GM23248 (cell line): ENCODE data around the gene MAP3K19. TPM values are rescaled to one million over a fixed set of nuclear protein-coding genes. Genes with fewer than 3 reads are reported as not detected.
A peak's percentile ranks its signal among the peaks of the same experiment; 100 is the strongest.

Experiments
- DNase-seq: peaks from one replicate; pipeline ENCODE4 v3.0.0-alpha.2; 2015
- H2AFZ ChIP-seq: fragments of 200-600 bp; sonication (generic); 2 replicates; pipeline ENCODE4 v1.6.1; 2016; ENCODE audit warnings: antibody characterized with exemption
- H3F3A ChIP-seq: fragments of 200-600 bp; sonication (generic); 2 replicates; pipeline ENCODE4 v1.6.1; 2016; ENCODE audit warnings: mild to moderate bottlenecking, antibody characterized with exemption, mixed run types; ENCODE audit not compliant: insufficient read depth
- H3K27ac ChIP-seq: fragments of 200-600 bp; sonication (generic); 2 replicates; pipeline ENCODE4 v1.5.1; 2016; ENCODE audit warnings: mild to moderate bottlenecking
- H3K27me3 ChIP-seq: fragments of 200-600 bp; sonication (generic); replicated peaks from 2 replicates; pipeline ENCODE4 v1.6.1; 2016; ENCODE audit warnings: mild to moderate bottlenecking; ENCODE audit not compliant: insufficient read depth
- H3K36me3 ChIP-seq: fragments of 200-600 bp; sonication (generic); 2 replicates; pipeline ENCODE4 v1.6.1; 2016; ENCODE audit warnings: low read depth, mild to moderate bottlenecking
- H3K4me1 ChIP-seq: fragments of 200-600 bp; sonication (generic); 2 replicates; pipeline ENCODE4 v1.6.1; 2016; ENCODE audit warnings: mild to moderate bottlenecking; ENCODE audit not compliant: insufficient read depth
- H3K4me2 ChIP-seq: fragments of 200-600 bp; sonication (generic); one replicate; pipeline ENCODE4 v1.6.1; 2016; ENCODE audit warnings: mild to moderate bottlenecking; ENCODE audit not compliant: unreplicated experiment
- H3K4me3 ChIP-seq: fragments of 200-600 bp; sonication (generic); 2 replicates; pipeline ENCODE4 v1.5.1; 2016; ENCODE audit warnings: mild to moderate bottlenecking
- H3K79me2 ChIP-seq: fragments of 200-600 bp; sonication (generic); 2 replicates; pipeline ENCODE4 v1.6.1; 2016; ENCODE audit warnings: mild to moderate bottlenecking; ENCODE audit not compliant: insufficient read depth
- H3K9ac ChIP-seq: fragments of 200-600 bp; sonication (generic); 2 replicates; pipeline ENCODE4 v1.6.1; 2016; ENCODE audit warnings: mild to moderate bottlenecking
- H3K9me2 ChIP-seq: fragments of 200-600 bp; sonication (generic); 2 replicates; pipeline ENCODE4 v1.6.1; 2016; ENCODE audit warnings: mixed run types, mild to moderate bottlenecking, moderate library complexity; ENCODE audit not compliant: insufficient read depth
- H3K9me3 ChIP-seq: fragments of 200-600 bp; sonication (generic); one replicate; pipeline ENCODE4 v1.6.1; 2017; ENCODE audit warnings: low read depth
- H4K20me1 ChIP-seq: fragments of 200-600 bp; sonication (generic); 2 replicates; pipeline ENCODE4 v1.6.0; 2016; ENCODE audit not compliant: insufficient read depth
- EZH2 ChIP-seq: fragments of 200-600 bp; sonication (generic); IDR thresholded peaks from 2 replicates; pipeline ENCODE4 v1.6.1; 2018; ENCODE audit warnings: antibody characterized with exemption, mild to moderate bottlenecking; ENCODE audit not compliant: insufficient read depth, poor library complexity, severe bottlenecking
- EZH2phosphoT487 ChIP-seq: fragments of 200-600 bp; sonication (generic); IDR thresholded peaks from 2 replicates; pipeline ENCODE4 v1.6.1; 2018; ENCODE audit warnings: antibody characterized with exemption, moderate library complexity, mild to moderate bottlenecking, low read depth; ENCODE audit not compliant: insufficient read depth
- WGBS, 2 experiments: methylation state at CpG; one replicate each; pipeline ENCODE4 v1.1.6; 2015 to 2017; ENCODE audit warnings: low lambda C conversion rate in 2 of 2, low coverage in 1 of 2; ENCODE audit errors: missing lambda C conversion rate in 2 of 2; 5-methylcytosine and 5-hydroxymethylcytosine counted together
- in situ Hi-C: fragments of 300-500 bp; cut with MboI; formaldehyde crosslinking; loops from 2 replicates; pipeline ENCODE4 v1.15.0; 2020
- polyA plus RNA-seq: library from polyadenylated mRNA; unstranded; fragments of >200 nt; fragmentation: Nextera tagmentation; extraction: Ambion mirVana; gene quantifications from 2 replicates; pipeline ENCODE4 v1.2.1, GENCODE V29; 2016
- total RNA-seq: library from RNA; depleted of rRNA; stranded (reverse); fragments of >200 nt; shearing (Covaris generic); gene quantifications from 2 replicates; pipeline ENCODE4 v1.2.3, GENCODE V29; 2014

Gene MAP3K19
- total and polyA plus RNA-seq, 2 experiments from 2014 or later: not detected

- no peaks in the 10 kb centered on the region for H3K27me3 ChIP-seq
- H3F3A ChIP-seq: peaks cover 21% of the 10 kb centered on the region
- no peaks in the 10 kb centered on the region for H3K36me3 ChIP-seq
- no peak overlapping the region for H3K4me2 ChIP-seq
- H3K9ac ChIP-seq: no peak overlapping the region
- H3K27ac ChIP-seq: no peak overlapping the region
- peaks cover 42% of the 10 kb centered on the region; the same call in 1 of the 2 replicates for H4K20me1 ChIP-seq
- peaks cover 20% of the 10 kb centered on the region for H3K4me1 ChIP-seq
- peak; percentile 58 for DNase-seq
- TF ChIP-seq EZH2: no peak
- TF ChIP-seq EZH2phosphoT487: no peak
- in situ Hi-C loops: no loop called here
- H3K9me2 ChIP-seq: no peaks in the 10 kb centered on the region
- no peaks in the 10 kb centered on the region for H3K9me3 ChIP-seq
- H3K79me2 ChIP-seq: peaks cover 100% of the 10 kb centered on the region
- H3K4me3 ChIP-seq: no peak overlapping the region
- no peak overlapping the region for H2AFZ ChIP-seq
- WGBS, 2 experiments: 94 to 95% methylated on average over 3 of the region's 3 CpGs
These were observed 120.1 kb downstream of the MAP3K19 start for GRCh38 chr2:134927195-134927594.

DNA sequence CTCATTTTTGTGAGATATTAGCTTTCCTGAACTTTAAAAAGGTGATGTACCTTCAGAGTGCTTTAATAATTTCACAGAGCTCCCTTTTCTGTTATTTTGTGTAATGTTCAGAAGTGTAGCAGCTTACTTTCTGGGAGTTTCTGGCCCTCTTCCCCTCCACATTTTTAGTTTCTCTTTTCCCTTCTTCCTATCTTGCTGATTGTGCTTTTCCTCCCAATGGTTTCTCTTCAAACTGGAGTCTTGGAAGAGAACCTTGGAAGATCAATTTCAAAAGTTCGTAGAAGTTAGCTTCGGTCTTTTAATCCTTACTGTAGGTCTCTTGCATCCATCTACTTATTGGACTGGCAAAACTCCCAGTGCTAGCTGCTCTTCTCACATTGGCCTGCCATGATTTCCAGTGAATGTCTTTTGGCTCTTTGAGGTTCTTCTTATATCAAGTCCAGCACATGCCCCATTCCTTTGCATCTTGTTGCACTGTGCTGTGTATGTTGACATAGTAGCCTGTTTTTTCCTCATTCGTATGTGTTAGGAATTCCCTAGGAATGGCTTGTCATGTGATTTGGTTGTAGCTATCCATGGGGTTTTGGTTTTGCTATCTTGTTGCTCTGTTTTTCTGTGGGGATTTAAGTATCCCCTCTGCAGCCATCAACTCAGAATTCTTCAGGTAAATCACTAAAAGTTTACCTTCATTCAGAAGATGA lies 120.9 kb downstream of the MAP3K19 start:
- no peak overlapping the region for H3K27ac ChIP-seq
- in situ Hi-C loops: no loop called here
- peaks cover 46% of the 10 kb centered on the region; the same call in 1 of the 2 replicates for H4K20me1 ChIP-seq
- peaks cover 27% of the 10 kb centered on the region for H3K4me1 ChIP-seq
- no peaks in the 10 kb centered on the region for H3K9me2 ChIP-seq
- H2AFZ ChIP-seq: no peak overlapping the region
- WGBS, 2 experiments: 77% methylated on average over 3 of the region's 3 CpGs
- H3K27me3 ChIP-seq: no peaks in the 10 kb centered on the region
- peaks cover 100% of the 10 kb centered on the region for H3K79me2 ChIP-seq
- peak; percentile 7 for DNase-seq
- no peaks in the 10 kb centered on the region for H3K36me3 ChIP-seq
- TF ChIP-seq EZH2 (no peak), EZH2phosphoT487 (no peak)
- no peak overlapping the region for H3K4me2 ChIP-seq
- no peak overlapping the region for H3K4me3 ChIP-seq
- H3K9me3 ChIP-seq: no peaks in the 10 kb centered on the region
- no peak overlapping the region for H3K9ac ChIP-seq
- H3F3A ChIP-seq: peaks cover 21% of the 10 kb centered on the region

- Histone ChIP-seq H3K36me3 (no peaks in the 10 kb centered on the region), H3F3A (peaks cover 21% of the 10 kb centered on the region), H3K79me2 (peaks cover 100% of the 10 kb centered on the region), H3K9me3 (no peaks in the 10 kb centered on the region), H3K4me1 (peaks cover 38% of the 10 kb centered on the region), H3K27ac (no peak overlapping the region), H4K20me1 (peaks cover 55% of the 10 kb centered on the region), H3K27me3 (no peaks in the 10 kb centered on the region), H3K4me3 (no peak overlapping the region), H3K9me2 (no peaks in the 10 kb centered on the region), H2AFZ (no peak overlapping the region), H3K9ac (no peak overlapping the region), H3K4me2 (no peak overlapping the region)
- TF ChIP-seq EZH2phosphoT487: no peak
- TF ChIP-seq EZH2: no peak
- in situ Hi-C loops: no loop called here
- WGBS, 2 experiments: 95 to 100% methylated on average over 1 of the region's 1 CpG
- DNase-seq: no peak
These were observed 122.3 kb downstream of the MAP3K19 start for GRCh38 chr2:134924912-134925311.

DNA sequence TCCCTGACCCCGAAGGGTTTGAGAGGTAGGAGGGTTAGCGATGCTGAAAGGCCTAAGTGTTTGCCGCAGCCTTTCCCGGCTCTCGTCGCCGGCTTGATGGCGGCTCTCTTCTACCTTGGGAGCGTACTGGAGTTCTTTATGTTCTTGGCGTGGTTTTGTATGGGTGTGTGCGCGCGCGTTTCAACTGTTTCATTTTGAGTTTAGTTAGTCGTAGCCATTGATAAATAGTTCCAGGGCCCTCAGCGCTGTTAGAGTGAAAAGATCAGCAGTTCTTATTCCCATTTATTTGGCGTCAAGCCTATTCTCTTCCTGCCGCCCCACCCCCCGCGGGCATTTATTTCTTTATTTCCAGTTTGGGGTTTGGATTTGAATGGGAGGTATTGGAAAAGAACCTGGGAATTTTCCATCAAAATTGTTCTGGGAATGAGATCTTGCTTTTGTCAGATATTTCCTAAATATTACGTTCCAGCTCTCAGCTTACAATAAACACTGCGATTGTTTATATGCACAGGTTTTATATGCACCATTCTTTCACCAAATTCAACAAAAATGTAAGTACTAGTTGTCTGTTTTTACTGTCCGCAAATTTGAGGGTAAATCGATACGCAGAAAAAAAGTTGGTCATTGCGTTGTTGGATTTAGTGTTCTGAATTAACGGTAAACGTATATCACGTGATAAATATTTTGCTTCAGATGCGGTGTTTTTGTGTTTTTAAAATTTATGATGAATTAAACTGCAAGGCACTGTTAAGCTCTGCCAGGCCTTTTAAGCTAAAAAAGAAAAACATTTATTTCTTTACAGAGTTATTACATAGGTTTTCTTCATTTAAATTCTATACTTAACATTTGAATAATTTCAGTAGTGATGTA lies 127.7 kb downstream of the MAP3K19 start:
- Histone ChIP-seq H3K4me3 (peak overlapping the region; percentile 91), H3K27me3 (no peaks in the 10 kb centered on the region), H3K79me2 (peaks cover 58% of the 10 kb centered on the region), H3F3A (peaks cover 21% of the 10 kb centered on the region), H3K36me3 (no peaks in the 10 kb centered on the region), H2AFZ (peak overlapping the region; percentile 70), H3K9me2 (no peaks in the 10 kb centered on the region), H3K9ac (peak overlapping the region; percentile 98), H3K27ac (peak overlapping the region; percentile 95), H3K4me2 (peak overlapping the region; percentile 98), H3K4me1 (peaks cover 21% of the 10 kb centered on the region), H4K20me1 (peaks cover 30% of the 10 kb centered on the region), H3K9me3 (no peaks in the 10 kb centered on the region)
- TF ChIP-seq EZH2 (no peak), EZH2phosphoT487 (no peak)
- WGBS, 2 experiments: 1 to 2% methylated on average over 30 of the region's 30 CpGs
- in situ Hi-C loops: no loop called here
- peak; percentile 67 for DNase-seq
